Activated CD8-positive, alpha-beta memory T cell treated with anti-CD3 and anti-CD28 coated beads for 1 hour (primary cell): ENCODE data around the gene ARL17B.
"Not testable (repeated sequence)": the region's sequence is repeated elsewhere in the genome, so short reads cannot be mapped to it uniquely, and the experiment has no call there.

ENCODE experiments used
- DNase-seq, 2 donors: peaks; one replicate each; pipeline ENCODE4 v3.0.0-alpha.2; 2020; ENCODE audit warnings: low read depth in 1 of 2; ENCODE audit errors: extremely low read depth in 1 of 2

The ARL17B gene

DNA sequence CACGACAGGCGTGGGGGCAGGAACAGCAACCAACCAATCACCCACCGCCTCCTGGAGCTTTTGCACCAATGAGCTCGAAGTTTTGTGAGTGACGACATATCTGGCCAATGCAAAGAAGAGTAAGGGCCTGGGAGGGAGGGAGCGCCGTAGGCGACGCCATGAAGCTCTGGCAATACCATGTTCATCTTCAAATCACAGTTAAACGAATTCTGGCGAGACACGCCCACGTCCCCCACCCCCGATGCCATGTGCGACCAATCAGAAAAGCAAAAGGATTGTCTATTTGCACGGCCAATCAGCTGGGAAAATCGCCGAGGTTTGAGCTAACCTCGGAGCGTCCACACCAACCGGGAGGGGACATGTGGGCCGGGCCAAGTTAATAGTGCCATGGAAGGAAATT is at the start of gene ARL17B:
Gene ARL17B (minus strand): TSS at position 12 of the 400 bp plus-strand sequence. CDS start 3,369 bp downstream, outside the sequence.
- DNase-seq: peak; percentile 40 to 72

DNA sequence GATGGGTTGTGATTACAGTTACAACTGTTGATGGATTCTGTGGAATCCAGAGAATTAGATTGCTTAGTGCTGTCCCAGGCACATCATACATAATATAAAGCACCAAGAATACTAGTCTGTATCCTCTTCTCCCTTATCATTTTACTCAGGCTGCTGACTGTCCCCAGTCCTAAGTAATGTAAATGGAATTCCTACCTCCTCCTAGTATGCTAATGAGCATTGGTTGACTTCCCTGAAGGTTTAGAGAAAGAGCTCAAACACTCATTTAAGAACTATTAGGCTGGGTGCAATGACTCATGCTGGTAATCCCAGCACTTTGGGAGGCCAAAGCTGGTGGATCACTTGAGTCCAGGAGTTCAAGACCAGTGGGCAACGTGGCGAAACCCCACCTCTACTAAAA is 48.3 kb upstream of the ARL17B start:
- not testable (repeated sequence) for DNase-seq

DNA sequence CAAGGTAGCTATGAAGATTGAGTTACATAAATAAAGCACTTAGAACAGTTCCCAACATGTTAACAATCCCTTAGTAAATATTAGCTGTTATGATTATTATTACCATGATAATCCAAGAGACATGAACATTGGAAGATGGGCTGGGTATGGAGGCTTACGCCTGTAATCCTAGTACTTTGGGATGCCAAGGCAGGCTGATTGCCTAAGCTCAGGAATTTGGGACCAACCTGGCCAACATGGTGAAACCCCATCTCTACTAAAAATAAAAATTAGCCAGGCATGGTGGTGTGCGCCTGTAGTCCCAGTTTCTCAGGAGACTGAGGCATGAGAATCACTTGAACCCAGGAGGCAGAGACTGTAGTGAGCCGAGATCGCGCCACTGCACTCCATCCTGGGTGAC is 45.6 kb upstream of the ARL17B start:
- not testable (repeated sequence) for DNase-seq

DNA sequence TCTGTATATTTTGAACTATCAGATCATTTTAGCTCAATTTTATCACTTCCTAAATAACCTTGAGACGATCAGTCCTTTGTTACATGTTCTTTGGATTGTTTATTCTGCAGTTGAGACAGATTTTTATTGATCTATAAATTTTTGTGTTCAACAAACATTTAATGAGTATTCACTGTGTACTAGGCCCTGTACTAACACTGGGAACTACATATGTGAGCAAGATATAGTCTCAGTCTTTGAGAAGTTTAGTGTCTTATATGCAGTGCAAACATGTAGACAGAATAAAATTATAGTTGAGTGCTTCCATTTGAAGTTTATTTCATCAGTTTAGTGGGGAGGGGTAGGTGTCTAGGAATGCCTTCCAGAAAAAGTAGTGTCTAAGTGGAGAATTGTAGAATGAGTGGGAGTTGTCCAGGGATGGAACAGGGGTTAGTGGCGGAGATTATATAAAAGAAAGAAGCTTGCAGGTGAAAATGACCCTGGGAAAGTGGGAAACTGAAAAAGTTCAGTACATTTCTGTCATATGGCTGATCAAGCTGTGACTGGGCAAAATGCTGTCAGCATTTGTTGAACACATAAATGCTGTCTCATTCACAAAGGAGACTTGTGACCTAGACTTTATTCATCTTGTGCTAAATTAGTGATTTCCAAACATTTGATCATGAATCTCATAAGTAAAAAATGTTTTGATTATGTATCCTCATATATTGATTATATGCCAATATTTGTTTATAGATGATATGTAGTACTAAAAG is 39.6 kb upstream of the ARL17B start:
- not testable (repeated sequence) for DNase-seq

DNA sequence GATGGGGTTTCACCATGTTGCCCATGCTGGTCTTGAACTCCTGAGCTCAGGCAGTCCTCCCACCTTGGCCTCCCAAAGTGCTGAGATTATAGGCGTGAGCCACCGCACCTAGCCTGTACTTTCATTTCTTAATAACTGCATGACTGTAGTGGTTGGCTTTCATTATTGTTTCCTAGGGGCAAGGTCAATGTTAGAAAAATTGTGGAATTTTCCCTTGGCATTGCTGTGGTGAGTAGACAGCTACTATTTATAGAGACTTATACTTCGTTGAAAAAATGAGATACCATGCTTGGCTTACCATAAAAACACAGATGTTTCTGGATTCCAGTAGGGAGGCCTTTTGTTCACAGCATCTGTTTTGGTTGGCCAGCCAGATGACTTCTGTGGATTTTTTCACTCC is 39.0 kb upstream of the ARL17B start:
- not testable (repeated sequence) for DNase-seq

DNA sequence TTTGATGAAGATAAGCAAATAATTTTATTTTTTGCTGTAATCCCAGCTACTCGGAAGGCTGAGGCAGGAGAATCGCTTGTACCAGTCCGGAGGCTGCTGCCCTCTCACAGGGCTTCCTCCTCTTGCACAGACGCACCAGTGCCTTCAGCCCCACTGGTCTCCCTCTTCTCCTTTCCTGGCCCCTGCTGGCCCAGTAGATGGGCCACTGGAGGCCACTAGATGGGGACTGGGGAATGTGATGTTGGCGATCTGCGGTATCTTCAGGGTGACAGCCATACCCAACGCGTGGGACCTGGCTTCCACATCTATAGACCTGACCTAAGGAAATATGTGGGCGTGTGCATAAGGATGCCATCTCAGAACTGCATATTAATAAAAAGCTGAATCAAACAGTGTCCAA is 38.4 kb upstream of the ARL17B start:
- DNase-seq: not testable (repeated sequence)

DNA sequence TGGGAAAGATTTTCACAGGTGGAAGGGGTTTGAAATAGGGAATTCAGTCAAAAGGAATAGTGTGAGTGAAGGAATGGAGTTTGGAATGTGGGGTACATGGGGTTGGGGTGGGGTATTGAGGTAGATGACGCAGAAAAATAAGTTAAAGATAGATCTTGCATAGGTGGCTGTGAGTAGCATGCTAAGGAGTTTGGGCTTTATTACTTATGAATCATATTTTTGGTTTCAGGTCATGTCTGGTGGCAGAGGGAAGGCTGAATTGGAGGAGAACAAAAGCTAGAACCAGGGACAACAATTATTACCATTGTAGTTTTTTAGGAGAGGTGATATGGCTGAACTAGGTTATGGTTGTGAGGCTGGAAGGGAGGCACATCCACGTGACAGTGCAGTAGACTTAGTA is 34.7 kb upstream of the ARL17B start:
- not testable (repeated sequence) for DNase-seq

DNA sequence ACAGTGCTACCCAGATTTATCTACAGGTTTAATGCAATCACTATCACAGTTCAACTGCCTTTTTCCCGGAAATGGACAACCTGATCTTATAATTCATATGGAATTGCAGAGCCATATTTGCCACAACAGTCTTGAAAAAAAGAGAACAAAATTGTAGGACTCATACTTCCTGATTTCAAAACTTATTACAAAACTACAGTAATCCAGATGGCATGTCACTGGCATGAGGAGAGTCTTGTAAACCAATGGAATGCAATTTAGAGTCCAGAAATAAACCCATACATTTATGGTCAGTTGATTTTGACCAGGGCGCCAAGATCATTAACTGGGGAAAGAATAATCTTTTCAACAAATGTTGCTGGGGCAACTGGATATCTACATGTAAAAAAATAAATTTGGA is 32.1 kb upstream of the ARL17B start:
- not testable (repeated sequence) for DNase-seq

DNA sequence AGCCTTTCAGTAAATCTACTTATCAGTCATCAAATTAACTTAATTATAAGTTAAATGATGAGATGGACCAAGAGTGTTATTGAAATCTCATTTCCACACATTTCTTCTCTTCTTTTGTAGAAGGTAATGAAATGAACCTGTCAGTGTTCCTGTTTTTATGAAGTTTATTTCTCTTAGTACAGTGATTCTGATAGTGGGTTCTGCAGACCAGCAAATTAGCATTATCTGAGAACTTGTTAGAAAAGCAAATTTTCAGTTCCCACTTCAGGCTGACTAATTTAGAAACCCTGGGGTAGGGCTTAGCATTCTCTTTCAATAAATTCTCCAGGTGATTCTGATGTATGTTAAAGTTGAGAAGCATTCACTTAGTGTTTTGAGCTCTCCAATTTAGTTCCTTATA is 23.9 kb upstream of the ARL17B start:
- not testable (repeated sequence) for DNase-seq

DNA sequence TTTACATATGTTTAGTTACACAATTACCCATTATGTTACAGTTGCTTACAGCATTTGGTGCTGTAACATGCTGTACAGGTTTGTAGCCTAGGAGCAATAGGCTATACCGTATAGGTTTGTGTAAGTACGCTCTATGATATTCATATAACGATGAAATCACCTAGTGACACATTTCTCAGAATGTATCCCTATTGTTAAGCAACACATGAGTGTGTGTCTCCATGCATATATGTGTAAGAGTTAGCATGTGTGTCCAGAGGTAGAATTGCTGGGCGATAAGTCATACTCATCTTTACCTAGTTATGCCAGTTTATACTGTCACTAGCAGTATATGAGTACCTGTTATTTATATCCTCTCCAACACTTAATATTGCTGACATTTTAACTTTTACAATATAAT is 21.6 kb upstream of the ARL17B start:
- not testable (repeated sequence) for DNase-seq

DNA sequence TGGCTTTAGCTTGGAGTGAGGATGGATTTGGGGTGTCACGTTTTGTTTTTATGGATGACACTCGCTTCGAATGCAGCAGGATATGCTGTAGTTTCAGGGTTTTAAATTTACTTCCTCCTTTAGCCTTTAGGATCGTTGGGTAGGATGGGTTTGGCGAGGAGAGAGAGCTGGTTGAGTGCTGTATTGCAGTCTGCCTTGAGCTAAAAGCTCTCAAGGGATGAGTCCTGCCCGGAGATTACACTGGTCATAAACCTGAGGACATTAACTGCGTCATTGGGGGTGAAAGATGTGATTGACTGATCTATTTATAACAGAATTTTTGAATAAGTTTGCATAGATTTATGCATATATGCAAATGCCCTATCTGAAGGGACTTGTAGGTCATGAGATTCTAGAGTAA is 11.9 kb upstream of the ARL17B start:
- not testable (repeated sequence) for DNase-seq

DNA sequence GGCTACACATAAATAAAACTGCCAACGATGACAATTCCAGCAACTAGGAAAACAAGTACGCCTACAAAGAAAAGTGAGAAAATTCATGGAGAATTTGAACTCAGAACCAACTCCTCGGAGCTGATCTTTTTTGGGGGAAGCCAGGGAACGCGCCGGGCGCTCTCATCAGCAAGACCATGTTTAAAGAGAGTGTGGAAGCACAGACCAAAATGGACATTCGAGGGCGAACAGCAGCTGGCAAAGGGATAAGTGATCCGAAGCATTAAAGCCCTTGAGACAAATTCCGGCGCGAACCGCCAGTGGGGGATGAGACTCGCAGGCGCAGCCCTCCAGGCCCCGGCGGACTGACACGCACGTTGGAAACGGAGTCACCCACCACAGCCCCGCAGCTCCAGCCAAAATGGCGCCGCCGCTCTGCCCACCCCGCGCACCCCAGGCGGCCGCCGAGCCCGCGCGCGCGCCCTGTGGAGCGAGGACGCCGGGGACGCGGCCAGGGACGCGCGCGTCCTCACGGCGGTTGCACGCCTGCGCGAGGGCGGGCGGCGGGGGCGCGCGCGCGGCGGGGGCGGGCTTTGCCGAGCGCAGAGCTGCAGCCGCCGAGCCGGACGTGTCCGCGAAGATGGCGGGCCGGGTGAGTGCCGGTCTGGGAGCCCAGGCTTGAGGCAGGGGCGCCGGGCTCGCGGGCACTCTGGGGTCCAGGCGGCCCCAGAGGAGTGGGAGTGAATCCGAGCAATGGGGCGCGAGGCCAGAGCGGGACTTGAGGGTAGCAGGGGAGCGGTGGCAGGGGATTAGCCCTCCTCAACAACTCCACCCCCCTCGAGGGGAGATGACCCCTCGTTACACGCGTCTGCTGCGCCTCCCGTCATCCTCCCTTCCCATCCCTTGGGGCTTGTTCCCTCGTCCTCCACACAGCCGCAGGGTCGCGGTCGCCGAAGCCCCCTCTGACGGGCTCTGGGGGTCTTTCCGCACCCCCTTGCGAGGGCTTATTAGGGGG is 11.0 kb upstream of the ARL17B start:
- not testable (repeated sequence) for DNase-seq

DNA sequence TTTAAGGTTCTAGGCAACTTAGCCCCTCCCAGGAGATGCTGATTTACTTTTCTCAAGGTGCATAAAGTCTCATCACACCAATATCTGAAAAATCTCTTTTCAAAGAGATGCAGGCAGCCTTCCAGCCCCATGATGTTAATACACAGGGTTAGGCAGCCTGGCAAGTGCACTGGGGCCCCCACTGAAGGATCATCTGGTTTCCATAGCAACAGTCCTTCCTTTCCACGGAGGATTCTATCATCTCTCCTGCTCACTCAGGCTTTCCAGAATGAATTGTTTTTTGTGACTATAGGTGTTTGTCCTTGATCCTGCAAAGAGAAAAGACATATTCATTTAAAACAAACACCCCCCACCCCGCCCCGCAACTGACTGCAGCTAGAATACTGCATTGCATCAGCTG is 6.0 kb upstream of the ARL17B start:
- DNase-seq: not testable (repeated sequence)

DNA sequence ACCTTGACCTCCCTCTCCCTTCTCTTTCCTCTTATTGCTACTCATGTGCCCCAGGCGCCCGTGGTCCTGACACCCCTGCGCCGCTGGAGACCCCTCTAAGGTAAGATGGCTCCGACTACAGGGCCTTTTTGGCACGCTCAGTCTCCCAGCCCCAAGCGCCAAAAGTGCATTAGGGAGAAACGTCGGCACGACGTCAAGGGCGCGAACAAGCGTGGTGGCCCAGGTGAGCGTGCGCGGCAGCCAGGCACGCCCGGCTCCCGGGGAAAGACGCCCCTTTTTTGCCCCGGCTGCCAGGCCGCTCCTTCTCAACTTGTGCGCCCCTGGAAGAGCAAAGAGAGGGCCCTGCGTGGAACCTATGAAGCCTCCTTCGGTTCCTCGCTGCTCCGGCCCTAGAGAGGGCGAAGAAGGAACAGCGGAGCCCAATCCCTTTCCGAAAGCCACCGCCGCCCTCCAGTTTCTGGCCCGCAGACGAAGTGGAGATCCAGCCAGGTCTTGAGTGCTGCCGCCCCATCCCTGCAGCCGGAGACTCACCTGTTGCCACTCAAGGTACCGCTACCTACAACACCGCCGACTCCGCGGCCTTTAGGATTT is 326 bp downstream of the ARL17B start:
- not testable (repeated sequence) for DNase-seq

DNA sequence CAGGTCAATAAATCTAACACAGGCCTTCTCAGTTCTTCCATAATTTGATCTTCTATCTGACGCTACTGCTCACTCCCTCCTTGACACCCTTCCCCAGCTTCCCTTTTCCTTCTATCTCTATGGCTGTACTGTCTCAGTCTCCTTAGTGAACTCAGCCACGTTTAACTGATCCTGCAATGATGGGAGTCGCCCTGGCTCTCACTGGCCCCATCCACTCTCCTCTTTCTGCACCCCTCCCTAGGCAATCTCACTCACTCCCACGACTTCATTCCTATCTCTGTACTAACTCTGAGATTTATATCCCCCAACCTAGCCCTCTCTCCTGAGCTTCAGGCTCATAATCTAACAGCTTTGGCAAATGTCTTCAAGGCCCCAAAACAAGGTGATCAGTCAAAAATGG is 7.7 kb downstream of the ARL17B start:
- DNase-seq: not testable (repeated sequence)

DNA sequence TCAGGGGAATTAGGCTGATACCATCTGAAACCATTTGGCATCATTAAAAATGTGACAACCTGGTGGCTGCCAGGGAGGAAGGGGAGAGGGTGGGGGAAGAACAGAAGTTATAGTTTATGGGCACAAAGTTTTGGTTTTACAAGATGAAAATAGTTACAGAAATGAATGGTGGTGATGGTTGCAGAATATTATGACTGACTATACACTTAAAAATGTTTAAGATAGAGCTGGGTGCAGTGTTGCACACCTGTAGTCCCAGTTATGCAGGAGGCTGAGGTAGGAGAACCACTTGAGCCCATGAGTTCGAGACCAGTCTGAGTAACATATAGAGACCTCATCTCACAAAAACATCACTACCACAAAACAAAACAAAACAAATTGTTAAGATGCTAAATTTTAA is 12.5 kb downstream of the ARL17B start:
- not testable (repeated sequence) for DNase-seq

DNA sequence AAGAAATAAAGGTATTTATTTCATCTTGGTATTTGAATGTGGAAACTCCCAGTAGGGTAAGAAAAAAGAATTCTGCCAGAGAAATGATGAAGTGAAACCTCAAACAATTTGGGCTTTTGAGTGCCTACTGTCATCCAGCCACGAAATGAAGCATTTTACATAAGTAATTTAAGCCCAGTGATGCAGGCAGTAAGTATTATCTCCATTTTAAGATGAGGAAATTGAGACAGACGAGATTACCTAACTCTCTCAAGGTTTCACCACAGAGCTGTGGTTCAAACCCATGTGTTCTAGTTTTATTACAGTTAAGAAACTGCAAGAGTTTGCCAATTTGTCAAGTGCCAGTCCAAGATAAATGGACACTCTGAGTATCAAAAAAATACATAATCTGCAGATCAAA is 13.2 kb downstream of the ARL17B start:
- not testable (repeated sequence) for DNase-seq

DNA sequence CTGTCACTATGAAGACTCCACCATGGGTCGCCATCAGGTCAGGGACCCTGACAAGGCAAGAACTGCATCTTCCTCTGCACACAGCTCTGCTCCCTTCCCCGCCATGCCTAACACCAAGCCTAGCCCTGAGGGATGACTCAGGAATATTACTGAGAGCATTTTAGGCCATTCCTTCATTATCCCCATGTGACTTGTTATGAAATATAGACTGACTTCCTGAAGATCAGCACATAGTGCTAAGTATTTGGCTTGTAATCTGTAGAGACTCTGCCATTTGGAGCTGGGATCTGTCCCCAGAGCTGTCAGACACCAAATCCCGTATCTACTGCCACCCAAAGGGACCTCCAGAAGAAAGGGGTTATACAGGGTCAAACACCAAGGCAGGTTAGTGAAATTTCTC is 19.4 kb downstream of the ARL17B start:
- not testable (repeated sequence) for DNase-seq

DNA sequence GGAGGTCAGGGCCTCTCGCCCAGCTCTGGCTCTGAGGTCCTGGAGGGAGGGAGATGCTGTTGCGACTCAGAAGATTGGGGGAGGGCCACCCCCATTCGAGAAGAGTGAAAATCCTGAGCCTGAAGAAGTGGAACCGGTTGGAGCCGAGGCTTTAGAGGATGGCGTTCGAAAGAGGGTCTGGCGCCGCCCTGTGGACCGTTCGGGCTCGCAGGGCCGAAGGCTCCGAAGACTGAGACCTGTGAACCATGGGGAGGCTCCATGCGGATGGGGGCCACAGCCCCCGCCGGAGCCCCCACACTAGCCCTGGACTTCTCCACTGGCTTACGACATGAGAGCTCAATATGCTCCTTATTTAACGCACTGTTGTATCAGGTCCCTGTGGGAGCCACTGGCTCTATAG is 20.3 kb downstream of the ARL17B start:
- not testable (repeated sequence) for DNase-seq

DNA sequence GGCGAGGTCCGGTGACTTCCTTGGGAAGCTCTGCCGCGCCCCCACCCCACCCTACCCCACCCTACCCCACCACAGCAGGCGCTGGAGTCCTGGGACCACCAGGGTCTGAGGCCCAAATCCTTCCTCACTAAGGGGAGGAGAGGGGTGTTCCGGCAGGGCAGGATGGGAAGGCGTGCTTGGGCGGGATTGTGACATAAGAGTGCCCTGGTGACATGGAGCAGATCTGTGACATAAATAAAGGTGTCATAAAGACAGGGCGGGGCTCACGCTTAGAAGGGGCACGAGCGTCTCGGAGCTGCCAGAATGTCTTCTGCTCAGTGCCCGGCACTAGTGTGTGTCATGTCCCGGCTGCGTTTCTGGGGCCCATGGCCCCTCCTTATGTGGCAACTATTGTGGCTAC is 66.7 kb downstream of the ARL17B start, which contains the start of gene LRRC37A:
Gene LRRC37A (plus strand): TSS at position 301 of the 400 bp plus-strand sequence. CDS start 3 bp downstream, at position 304.
- DNase-seq: not testable (repeated sequence)

DNA sequence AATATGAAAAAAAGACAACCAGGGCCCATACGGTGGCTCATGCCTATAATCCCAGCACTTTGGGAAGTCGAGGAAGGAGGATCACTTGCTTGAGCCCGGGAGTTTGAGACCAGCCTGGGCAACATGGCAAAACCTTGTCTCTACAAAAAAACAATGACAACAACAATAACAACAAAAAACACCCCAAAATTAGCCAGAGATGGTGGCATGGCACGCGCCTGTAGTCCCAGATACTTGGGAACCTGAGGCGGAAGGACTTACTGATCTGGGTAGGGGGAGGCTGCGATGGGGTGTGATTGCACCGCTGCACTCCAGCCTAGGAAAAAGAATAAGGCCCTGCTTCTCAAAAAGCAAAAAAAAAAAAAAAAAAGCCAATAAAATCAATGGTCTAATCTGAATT is 69.9 kb downstream of the ARL17B start:
- not testable (repeated sequence) for DNase-seq
